Measurements from ENCODE around the gene RIF1. TPM values are rescaled to one million over a fixed set of nuclear protein-coding genes. Genes with fewer than 3 reads are reported as not detected.

The RIF1 gene
- total RNA-seq, 6 donors from 2014 or later = 14.1 to 51.7 (median 29.2) TPM

GRCh38 chr2:151437630-151438029 is 27.9 kb downstream of the RIF1 start:
- WGBS, 2 donors = 41 to 48% methylated on average over 3 of the region's 3 CpGs

GRCh38 chr2:151438506-151438905 is 28.8 kb downstream of the RIF1 start:
- H3K36me3 ChIP-seq = peaks cover 22 to 97% (median 58%) of the 10 kb centered on the region in 4 donors
- ATAC-seq (ENCODE audit: low FRiP score in 2 of 2) (no peak), DNase-seq (no peak)
- no peak for TF ChIP-seq EP300 (IDR thresholded peaks at IDR 0.05)
- no peak for TF ChIP-seq POLR2A (IDR thresholded peaks at IDR 0.05)
- no peak for TF ChIP-seq CTCF (IDR thresholded peaks at IDR 0.05)
- TF ChIP-seq POLR2AphosphoS5 (IDR thresholded peaks at IDR 0.05) = no peak
- H3K27ac ChIP-seq = no peak overlapping the region
- no peaks in the 10 kb centered on the region for H3K9me3 ChIP-seq
- no peaks in the 10 kb centered on the region for H3K27me3 ChIP-seq
- 87 to 94% methylated on average over 4 of the region's 4 CpGs for WGBS, 2 donors
- no peaks in the 10 kb centered on the region for H3K4me1 ChIP-seq
- H3K4me3 ChIP-seq = no peak overlapping the region

More at GRCh38 chr2:151437630-151438029, 27.9 kb downstream of the RIF1 start:
- H3K27ac ChIP-seq = no peak overlapping the region
- TF ChIP-seq CTCF (IDR thresholded peaks at IDR 0.05) (peak; percentile 39 to 71 (median 50)), EP300 (IDR thresholded peaks at IDR 0.05) (no peak), POLR2AphosphoS5 (IDR thresholded peaks at IDR 0.05) (no peak), POLR2A (IDR thresholded peaks at IDR 0.05) (no peak)
- H3K4me1 ChIP-seq = no peaks in the 10 kb centered on the region
- ATAC-seq (ENCODE audit: low FRiP score in 2 of 2) = peak in 1 of 2 donors; percentile 56
- no peak overlapping the region for H3K4me3 ChIP-seq
- H3K9me3 ChIP-seq = no peaks in the 10 kb centered on the region
- H3K36me3 ChIP-seq = peaks cover 22 to 98% (median 57%) of the 10 kb centered on the region in 4 donors
- no peak for DNase-seq
- no peaks in the 10 kb centered on the region for H3K27me3 ChIP-seq

GRCh38 chr2:151439127-151439526 is 29.4 kb downstream of the RIF1 start:
- ATAC-seq (ENCODE audit: low FRiP score in 2 of 2) = no peak
- no peak for TF ChIP-seq EP300 (IDR thresholded peaks at IDR 0.05)
- TF ChIP-seq POLR2A (IDR thresholded peaks at IDR 0.05) = no peak
- no peak for TF ChIP-seq CTCF (IDR thresholded peaks at IDR 0.05)
- TF ChIP-seq POLR2AphosphoS5 (IDR thresholded peaks at IDR 0.05) = no peak

GRCh38 chr2:151459358-151459757 is 49.7 kb downstream of the RIF1 start:
- Histone ChIP-seq H3K4me3 (no peak overlapping the region), H3K4me1 (no peaks in the 10 kb centered on the region), H3K36me3 (peaks cover 17 to 97% (median 45%) of the 10 kb centered on the region in 4 donors), H3K27ac (no peak overlapping the region), H3K27me3 (no peaks in the 10 kb centered on the region), H3K9me3 (no peaks in the 10 kb centered on the region)
- DNase-seq (no peak), ATAC-seq (ENCODE audit: low FRiP score in 2 of 2) (no peak)
- 87 to 91% methylated on average over 1 of the region's 1 CpG for WGBS, 2 donors
- TF ChIP-seq CTCF (IDR thresholded peaks at IDR 0.05) = no peak
- TF ChIP-seq POLR2A (IDR thresholded peaks at IDR 0.05) = no peak
- no peak for TF ChIP-seq EP300 (IDR thresholded peaks at IDR 0.05)
- TF ChIP-seq POLR2AphosphoS5 (IDR thresholded peaks at IDR 0.05) = no peak

More at GRCh38 chr2:151439127-151439526, 29.4 kb downstream of the RIF1 start:
- no peak overlapping the region for H3K4me3 ChIP-seq
- H3K9me3 ChIP-seq = no peaks in the 10 kb centered on the region
- no peaks in the 10 kb centered on the region for H3K4me1 ChIP-seq
- no peaks in the 10 kb centered on the region for H3K27me3 ChIP-seq
- DNase-seq = peak in 1 of 2 donors; percentile 15
- peaks cover 22 to 97% (median 56%) of the 10 kb centered on the region in 4 donors for H3K36me3 ChIP-seq
- WGBS, 2 donors = 92 to 93% methylated on average over 11 to 13 of the region's 13 CpGs
- no peak overlapping the region for H3K27ac ChIP-seq

- WGBS, 2 donors = 94 to 100% methylated on average over 3 of the region's 3 CpGs
Measured at GRCh38 chr2:151465771-151466170, 56.1 kb downstream of the RIF1 start.

More at GRCh38 chr2:151465771-151466170, 56.1 kb downstream of the RIF1 start:
- H3K4me1 ChIP-seq = no peaks in the 10 kb centered on the region
- no peaks in the 10 kb centered on the region for H3K9me3 ChIP-seq
- peaks cover 26 to 91% (median 63%) of the 10 kb centered on the region in 4 donors for H3K36me3 ChIP-seq
- ATAC-seq (ENCODE audit: low FRiP score in 2 of 2) (no peak), DNase-seq (no peak)
- no peak overlapping the region for H3K4me3 ChIP-seq
- TF ChIP-seq POLR2A (IDR thresholded peaks at IDR 0.05) (no peak), POLR2AphosphoS5 (IDR thresholded peaks at IDR 0.05) (no peak), CTCF (IDR thresholded peaks at IDR 0.05) (no peak), EP300 (IDR thresholded peaks at IDR 0.05) (no peak)
- H3K27ac ChIP-seq = no peak overlapping the region
- no peaks in the 10 kb centered on the region for H3K27me3 ChIP-seq

All from upper lobe of left lung (tissue), 6 donors.